Cardiac fibroblast (primary cell): ENCODE data around the gene CFAP20DC.
"Not testable (repeated sequence)": the region's sequence is repeated elsewhere in the genome, so short reads cannot be mapped to it uniquely, and the experiment has no call there.

Source experiments
- DNase-seq, 2 donors: peaks; one replicate each; pipeline versions ENCODE4 v3.0.0 to v3.0.0-alpha.2; 2010; ENCODE audit warnings: low read depth in 2 of 2
- H3K4me3 ChIP-seq, 2 donors: replicated peaks in 1 of 2; 1 replicate in 1 of 2; 2 replicates in 1 of 2; pipeline ENCODE4 v1.5.1; 2011; ENCODE audit warnings: low read depth in 2 of 2, low read length in 2 of 2, mild to moderate bottlenecking in 2 of 2, moderate library complexity in 1 of 2
- TF ChIP-seq, protein P1 (sequence below): IDR thresholded peaks from one replicate; pipeline ENCODE4 v1.5.1; 2011; ENCODE audit warnings: low read depth, mild to moderate bottlenecking, low read length, inconsistent platforms

CFAP20DC gene

DNA sequence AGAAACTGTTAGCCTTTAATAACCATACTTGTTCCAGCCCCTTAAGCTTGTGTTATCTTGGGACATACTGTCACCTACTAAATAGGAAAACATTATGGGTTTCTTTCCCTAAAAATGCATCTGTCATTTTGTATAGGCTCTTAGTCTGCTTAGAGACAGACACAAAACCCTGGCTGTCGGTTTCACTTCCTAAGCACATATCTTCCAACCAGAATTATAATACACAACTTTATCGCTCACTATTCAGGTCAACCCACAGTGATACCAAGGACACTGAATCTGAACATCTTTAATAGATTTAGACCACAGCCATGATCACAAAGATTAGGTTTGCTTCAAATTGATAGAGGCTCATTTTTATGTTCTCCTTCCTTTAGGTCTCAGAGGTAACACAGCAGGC, 111.8 kb downstream of the CFAP20DC start:
- no peak overlapping the region for H3K4me3 ChIP-seq
- TF ChIP-seq, protein P1, sequence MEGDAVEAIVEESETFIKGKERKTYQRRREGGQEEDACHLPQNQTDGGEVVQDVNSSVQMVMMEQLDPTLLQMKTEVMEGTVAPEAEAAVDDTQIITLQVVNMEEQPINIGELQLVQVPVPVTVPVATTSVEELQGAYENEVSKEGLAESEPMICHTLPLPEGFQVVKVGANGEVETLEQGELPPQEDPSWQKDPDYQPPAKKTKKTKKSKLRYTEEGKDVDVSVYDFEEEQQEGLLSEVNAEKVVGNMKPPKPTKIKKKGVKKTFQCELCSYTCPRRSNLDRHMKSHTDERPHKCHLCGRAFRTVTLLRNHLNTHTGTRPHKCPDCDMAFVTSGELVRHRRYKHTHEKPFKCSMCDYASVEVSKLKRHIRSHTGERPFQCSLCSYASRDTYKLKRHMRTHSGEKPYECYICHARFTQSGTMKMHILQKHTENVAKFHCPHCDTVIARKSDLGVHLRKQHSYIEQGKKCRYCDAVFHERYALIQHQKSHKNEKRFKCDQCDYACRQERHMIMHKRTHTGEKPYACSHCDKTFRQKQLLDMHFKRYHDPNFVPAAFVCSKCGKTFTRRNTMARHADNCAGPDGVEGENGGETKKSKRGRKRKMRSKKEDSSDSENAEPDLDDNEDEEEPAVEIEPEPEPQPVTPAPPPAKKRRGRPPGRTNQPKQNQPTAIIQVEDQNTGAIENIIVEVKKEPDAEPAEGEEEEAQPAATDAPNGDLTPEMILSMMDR, result no peak
- no peak for DNase-seq

DNA sequence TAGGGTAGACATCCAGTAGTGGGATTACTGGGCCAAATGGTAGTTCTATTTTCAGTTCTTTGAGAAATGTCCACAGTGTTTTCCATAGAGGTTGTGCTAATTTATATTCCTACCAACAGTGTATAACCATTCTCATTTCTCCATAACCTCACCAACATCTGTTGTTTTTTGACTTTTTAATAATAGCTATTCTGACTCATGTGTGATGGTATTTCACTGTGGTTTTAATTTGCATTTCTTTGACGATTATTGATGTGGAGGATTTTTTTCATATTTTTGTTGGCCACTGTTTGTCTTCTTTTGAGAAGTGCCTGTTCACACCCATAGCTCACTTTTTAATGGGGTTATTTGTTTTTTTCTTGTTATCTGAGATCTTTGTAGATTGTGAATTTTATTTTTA, 125.2 kb downstream of the CFAP20DC start:
- TF ChIP-seq, protein P1, result no peak
- no peak overlapping the region for H3K4me3 ChIP-seq
- DNase-seq, result peak in 1 of 2 donors; percentile 73

DNA sequence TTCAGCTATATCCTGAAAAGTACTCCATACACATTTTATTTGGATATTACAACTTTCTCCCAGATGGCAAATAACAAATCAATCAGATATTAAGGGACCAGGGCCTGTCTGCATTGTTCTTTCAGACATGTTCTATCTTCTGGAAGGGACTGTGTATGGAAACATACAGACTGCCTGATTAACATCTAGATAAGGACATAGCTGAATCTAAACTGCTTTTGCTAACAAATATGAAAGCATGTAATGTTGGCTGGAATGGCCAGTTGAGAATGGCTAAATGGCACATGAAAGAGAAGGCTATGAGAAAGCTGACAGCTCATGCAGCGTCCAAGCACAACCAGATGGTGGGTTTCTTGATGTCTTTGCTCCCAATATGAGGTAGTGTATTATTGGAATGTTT, 149.4 kb downstream of the CFAP20DC start:
- H3K4me3 ChIP-seq, result no peak overlapping the region
- no peak for DNase-seq
- TF ChIP-seq, protein P1, result no peak

DNA sequence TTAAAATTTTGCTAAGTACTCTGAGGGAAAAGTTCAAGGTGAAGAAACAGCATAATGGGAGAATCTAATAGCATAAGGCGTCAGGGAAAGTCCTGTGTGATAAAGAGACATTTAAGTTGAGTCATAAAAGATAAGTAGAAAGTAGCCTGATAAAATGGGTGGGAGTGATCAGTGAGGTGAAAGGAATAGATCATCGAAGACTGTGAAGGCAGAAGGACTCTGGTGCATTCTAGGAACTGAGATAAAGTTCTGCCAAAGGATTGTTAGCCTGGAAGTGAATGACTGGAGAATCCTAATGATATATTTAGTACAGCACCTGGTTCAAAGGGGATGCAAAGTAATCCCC, 149.9 kb downstream of the CFAP20DC start:
- TF ChIP-seq, protein P1, result no peak
- DNase-seq, result no peak
- no peak overlapping the region for H3K4me3 ChIP-seq

GRCh38 chr3:58899159-58899952, 150.5 kb downstream of the CFAP20DC start:
- DNase-seq, result peak; percentile 4 to 19
- no peak overlapping the region for H3K4me3 ChIP-seq
- TF ChIP-seq, protein P1, result no peak

GRCh38 chr3:58898513-58898912, 151.3 kb downstream of the CFAP20DC start:
- no peak for DNase-seq
- TF ChIP-seq, protein P1, result no peak

DNA sequence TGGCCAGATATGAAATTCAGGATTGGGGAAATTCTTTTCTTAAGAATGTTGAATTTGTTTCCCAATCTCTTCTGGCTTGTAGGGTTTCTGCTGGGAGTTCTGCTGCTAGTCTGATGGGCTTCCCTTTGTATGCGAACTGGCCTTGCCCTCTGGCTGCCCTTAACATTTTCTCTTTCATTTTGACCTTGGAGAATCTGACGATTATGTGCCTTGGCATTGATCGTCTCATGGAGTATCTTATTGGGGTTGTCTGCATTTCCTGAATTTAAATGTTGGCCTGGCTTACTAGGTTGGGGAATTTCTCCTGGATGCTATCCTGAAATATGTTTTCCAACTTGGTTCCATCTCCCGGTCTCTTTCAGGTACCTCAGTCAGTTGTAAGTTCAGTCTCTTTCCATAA, 152.2 kb downstream of the CFAP20DC start:
- no peak overlapping the region for H3K4me3 ChIP-seq
- no peak for DNase-seq
- TF ChIP-seq, protein P1, result no peak

More at GRCh38 chr3:58898513-58898912, 151.3 kb downstream of the CFAP20DC start:
- no peak overlapping the region for H3K4me3 ChIP-seq

GRCh38 chr3:58895678-58896077, 154.1 kb downstream of the CFAP20DC start:
- not testable (repeated sequence) for DNase-seq, H3K4me3 ChIP-seq

DNA sequence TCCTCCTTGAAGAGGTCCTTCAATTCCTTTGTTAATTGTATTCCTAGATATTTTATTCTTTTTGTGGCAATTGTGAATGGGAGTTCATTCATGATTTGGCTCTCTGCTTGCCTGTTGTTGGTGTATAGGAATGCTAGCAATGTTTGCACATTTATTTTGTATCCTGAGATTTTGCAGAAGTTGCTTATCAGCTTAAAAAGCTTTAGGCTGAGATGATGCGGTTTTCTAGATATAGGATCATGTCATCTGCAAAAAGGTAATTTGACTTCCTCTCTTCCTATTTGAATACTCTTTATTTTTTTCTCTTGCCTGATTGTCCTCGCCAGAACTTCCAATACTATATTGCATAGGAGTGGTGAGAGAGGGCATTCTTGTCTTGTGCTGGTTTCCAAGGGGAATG, 157.3 kb downstream of the CFAP20DC start:
- not testable (repeated sequence) for DNase-seq

More for the DNA sequence above, 157.3 kb downstream of the CFAP20DC start:
- H3K4me3 ChIP-seq, result not testable (repeated sequence)
